Measurements from ENCODE around the gene FEZF2.

DNA sequence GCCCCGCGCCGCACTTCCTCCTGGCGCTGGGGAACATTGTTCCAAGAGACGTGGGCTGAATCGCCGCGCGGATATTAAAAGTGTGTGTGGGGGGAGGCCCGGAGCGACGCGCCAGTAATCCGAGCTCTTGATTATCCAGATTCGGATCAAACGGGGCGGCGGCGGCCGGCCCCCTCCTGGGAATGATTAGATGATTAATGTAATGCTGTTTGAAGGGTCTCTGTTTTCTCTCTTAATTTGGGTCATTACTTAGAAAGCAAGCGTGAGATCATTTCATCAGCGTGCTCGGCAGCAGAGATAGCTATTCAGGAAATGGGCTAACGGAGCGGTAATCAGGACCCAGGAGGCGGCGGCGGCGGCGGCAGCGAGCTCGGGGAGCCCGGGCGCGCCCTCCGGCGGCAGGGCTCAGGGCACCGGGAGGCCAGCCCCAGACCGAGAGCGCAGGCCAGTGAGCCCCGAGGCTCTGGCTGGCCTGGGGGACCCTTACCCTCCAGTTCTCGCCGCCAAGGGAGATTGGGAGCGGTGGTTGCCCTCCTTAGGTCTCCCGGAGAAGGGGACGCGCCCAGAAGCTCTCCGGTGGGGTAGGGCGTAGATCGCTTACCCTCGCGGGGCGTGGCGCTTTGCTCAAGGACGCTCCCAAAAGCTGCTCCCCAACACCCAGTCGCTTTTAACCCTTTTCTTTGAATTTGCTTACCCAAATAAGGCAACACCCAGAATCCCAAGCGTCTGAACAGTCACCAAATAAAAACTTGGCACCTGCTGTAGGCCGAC is 4.5 kb downstream of the FEZF2 start:
- TF ChIP-seq ETS1 (CRISPR knock-in tag; IDR thresholded peaks at IDR 0.05) (no peak), ZNF609 (CRISPR knock-in tag; IDR thresholded peaks at IDR 0.05; ENCODE audit: borderline replicate concordance) (no peak), E2F1 (CRISPR knock-in tag; IDR thresholded peaks at IDR 0.05) (no peak), AHR (CRISPR knock-in tag; IDR thresholded peaks at IDR 0.05) (no peak), EP300 (IDR thresholded peaks at IDR 0.05; ENCODE audit: low read depth in 2 of 2, low read length in 2 of 2) (no peak), EP300 (CRISPR knock-in tag; IDR thresholded peaks at IDR 0.05; ENCODE audit: borderline replicate concordance) (no peak), ZNF777 (CRISPR knock-in tag; IDR thresholded peaks at IDR 0.05) (no peak), CTCF (CRISPR knock-in tag; IDR thresholded peaks at IDR 0.05) (no peak), ZNF10 (CRISPR knock-in tag; IDR thresholded peaks at IDR 0.05; ENCODE audit: borderline replicate concordance, low read depth) (no peak), TEAD2 (CRISPR knock-in tag; IDR thresholded peaks at IDR 0.05) (no peak), PHF8 (CRISPR knock-in tag; IDR thresholded peaks at IDR 0.05) (no peak), POLR2A (IDR thresholded peaks at IDR 0.05; ENCODE audit: insufficient read depth in 1 of 2, low read depth in 2 of 2, low read length in 2 of 2) (no peak), LCORL (IDR thresholded peaks at IDR 0.05) (no peak), LCORL (CRISPR knock-in tag; IDR thresholded peaks at IDR 0.05) (no peak), SETDB1 (CRISPR knock-in tag; IDR thresholded peaks at IDR 0.05; ENCODE audit: borderline replicate concordance) (no peak), CREB1 (IDR thresholded peaks at IDR 0.05) (no peak), CREB1 (CRISPR knock-in tag; IDR thresholded peaks at IDR 0.05) (no peak)
